ENCODE measurements around the gene CTNNA3. TPM values are rescaled to one million over a fixed set of nuclear protein-coding genes. Genes with fewer than 3 reads are reported as not detected.

The CTNNA3 gene
- total RNA-seq, 1 experiment from 2014 or later: 0.32 TPM

DNA sequence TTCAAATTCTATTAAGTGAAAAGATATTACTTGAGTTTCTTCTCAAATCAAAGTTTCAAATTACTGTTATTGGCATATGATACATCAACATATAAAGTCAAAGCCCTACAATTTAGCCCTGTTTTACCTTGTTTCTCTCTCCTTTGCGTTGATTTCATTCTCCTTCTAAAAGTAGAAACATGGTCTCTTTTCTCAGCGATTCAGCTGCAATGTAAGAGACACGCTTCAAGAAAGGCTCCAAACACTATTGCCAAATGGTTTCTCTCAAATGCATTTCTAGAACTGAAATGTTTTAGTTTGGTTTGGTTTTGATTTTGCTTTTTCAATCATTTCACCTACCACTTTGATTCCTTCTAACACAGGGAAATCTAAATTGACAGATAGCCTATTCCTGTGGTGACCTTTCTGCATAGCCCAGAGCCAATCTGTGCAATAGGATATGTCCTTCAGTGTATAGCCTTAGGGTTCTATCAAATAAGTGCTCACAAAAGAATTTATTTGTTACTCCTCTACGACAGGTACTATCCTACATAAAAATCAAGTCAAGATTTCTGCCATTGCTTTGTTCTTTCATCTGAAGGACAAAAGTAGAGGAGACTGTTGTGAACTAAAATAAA lies 47.3 kb downstream of the CTNNA3 start:
- Histone ChIP-seq H2AFZ (ENCODE audit: low read depth, low read length, poor library complexity, severe bottlenecking) (peak overlapping the region; percentile 10), H3K27ac (ENCODE audit: low read depth, low read length) (no peak overlapping the region), H3K27me3 (ENCODE audit: insufficient read depth, low read length) (no peaks in the 10 kb centered on the region), H3K36me3 (ENCODE audit: control insufficient read depth in 1 of 2, insufficient read depth in 2 of 2, low read length in 2 of 2) (no peaks in the 10 kb centered on the region), H3K4me3 (replicated peaks in 1 of 2; ENCODE audit: low read depth in 1 of 2, low read length in 2 of 2) (no peak overlapping the region), H3K9me2 (ENCODE audit: insufficient read depth) (no peaks in the 10 kb centered on the region), H3K79me2 (ENCODE audit: insufficient read depth, low read length) (no peaks in the 10 kb centered on the region), H4K20me1 (ENCODE audit: insufficient read depth) (no peaks in the 10 kb centered on the region), H3K9me3 (ENCODE audit: control insufficient read depth in 1 of 2, insufficient read depth in 1 of 2, low read depth in 1 of 2, low read length in 2 of 2) (no peaks in the 10 kb centered on the region), H3K9ac (ENCODE audit: low read length) (no peak overlapping the region), H3K4me1 (ENCODE audit: control insufficient read depth in 1 of 2, insufficient read depth in 2 of 2, low read length in 2 of 2) (no peaks in the 10 kb centered on the region), H3K4me2 (ENCODE audit: low read length) (no peak overlapping the region)
- TF ChIP-seq TCF7L2 (IDR thresholded peaks at IDR 0.05; ENCODE audit: borderline replicate concordance, extremely low read depth, insufficient read depth, insufficient read length) (no peak), ATF3 (IDR thresholded peaks at IDR 0.05) (no peak), SIN3A (IDR thresholded peaks at IDR 0.05; ENCODE audit: low read depth) (no peak), SRF (IDR thresholded peaks at IDR 0.05; ENCODE audit: low read depth) (no peak), POLR2A (IDR thresholded peaks at IDR 0.05; ENCODE audit: borderline replicate concordance, extremely low read depth, insufficient read depth, insufficient read length) (no peak), ZFX (IDR thresholded peaks at IDR 0.05) (no peak)
- intact Hi-C loops (cut with micrococcal nuclease): no loop called here
- CTCF ChIA-PET: no interaction called here
- no TSS peak for BruUV-seq (replicated peaks)
- RAD21 ChIA-PET (ENCODE audit: low non-redundant PET in 1 of 2, low total read pairs in 2 of 2, uncharacterized antibody in 2 of 2, unreplicated experiment in 2 of 2): no interaction called here
- DNase-seq (ENCODE audit: low read depth, low spot score) (no peak), ATAC-seq (no peak)
- POLR2A ChIA-PET: no interaction called here

DNA sequence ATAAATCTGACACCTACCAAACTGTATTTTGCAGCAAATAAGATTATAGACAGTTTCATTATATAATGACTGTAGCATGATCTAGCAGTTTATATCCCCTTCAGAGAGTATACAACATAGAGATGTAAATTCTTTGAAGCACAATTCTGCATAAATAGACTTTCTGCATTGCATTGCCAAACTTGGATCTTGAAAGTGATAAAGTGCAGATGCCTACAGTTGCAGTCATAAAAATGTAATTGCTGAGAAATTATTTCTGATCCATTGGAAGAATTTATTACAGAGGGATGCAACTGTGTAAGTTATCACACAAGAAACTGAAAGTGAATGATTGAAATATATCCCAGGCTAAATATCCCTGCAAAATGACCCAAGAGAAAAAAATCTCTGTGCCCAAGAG lies 65.1 kb downstream of the CTNNA3 start:
- no TSS peak for BruUV-seq (replicated peaks)
- no peak for ATAC-seq
- CTCF ChIA-PET: no interaction called here
- TF ChIP-seq JUND (IDR thresholded peaks at IDR 0.05) (no peak), SRF (IDR thresholded peaks at IDR 0.05; ENCODE audit: low read depth) (no peak), EZH2phosphoT487 (IDR thresholded peaks at IDR 0.05; ENCODE audit: borderline replicate concordance) (no peak), YY1 (IDR thresholded peaks at IDR 0.05; ENCODE audit: extremely low read depth, insufficient replicate concordance, low read depth, low read length) (no peak), EZH2 (IDR thresholded peaks at IDR 0.05) (no peak), FOSL1 (IDR thresholded peaks at IDR 0.05; ENCODE audit: low read depth) (no peak), ELF1 (IDR thresholded peaks at IDR 0.05; ENCODE audit: borderline replicate concordance, low read depth) (no peak), EGR1 (IDR thresholded peaks at IDR 0.05; ENCODE audit: low read depth) (no peak), RAD21 (IDR thresholded peaks at IDR 0.05; ENCODE audit: low read depth) (no peak)
- TF ChIP-seq, protein P1, sequence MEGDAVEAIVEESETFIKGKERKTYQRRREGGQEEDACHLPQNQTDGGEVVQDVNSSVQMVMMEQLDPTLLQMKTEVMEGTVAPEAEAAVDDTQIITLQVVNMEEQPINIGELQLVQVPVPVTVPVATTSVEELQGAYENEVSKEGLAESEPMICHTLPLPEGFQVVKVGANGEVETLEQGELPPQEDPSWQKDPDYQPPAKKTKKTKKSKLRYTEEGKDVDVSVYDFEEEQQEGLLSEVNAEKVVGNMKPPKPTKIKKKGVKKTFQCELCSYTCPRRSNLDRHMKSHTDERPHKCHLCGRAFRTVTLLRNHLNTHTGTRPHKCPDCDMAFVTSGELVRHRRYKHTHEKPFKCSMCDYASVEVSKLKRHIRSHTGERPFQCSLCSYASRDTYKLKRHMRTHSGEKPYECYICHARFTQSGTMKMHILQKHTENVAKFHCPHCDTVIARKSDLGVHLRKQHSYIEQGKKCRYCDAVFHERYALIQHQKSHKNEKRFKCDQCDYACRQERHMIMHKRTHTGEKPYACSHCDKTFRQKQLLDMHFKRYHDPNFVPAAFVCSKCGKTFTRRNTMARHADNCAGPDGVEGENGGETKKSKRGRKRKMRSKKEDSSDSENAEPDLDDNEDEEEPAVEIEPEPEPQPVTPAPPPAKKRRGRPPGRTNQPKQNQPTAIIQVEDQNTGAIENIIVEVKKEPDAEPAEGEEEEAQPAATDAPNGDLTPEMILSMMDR (IDR thresholded peaks at IDR 0.05 in 2 of 3, conservative IDR thresholded peaks at IDR 0.05 in 1 of 3; ENCODE audit: borderline replicate concordance in 1 of 3, insufficient read depth in 1 of 3, low read depth in 2 of 3, low read length in 2 of 3): no peak
- TF ChIP-seq, protein P2, sequence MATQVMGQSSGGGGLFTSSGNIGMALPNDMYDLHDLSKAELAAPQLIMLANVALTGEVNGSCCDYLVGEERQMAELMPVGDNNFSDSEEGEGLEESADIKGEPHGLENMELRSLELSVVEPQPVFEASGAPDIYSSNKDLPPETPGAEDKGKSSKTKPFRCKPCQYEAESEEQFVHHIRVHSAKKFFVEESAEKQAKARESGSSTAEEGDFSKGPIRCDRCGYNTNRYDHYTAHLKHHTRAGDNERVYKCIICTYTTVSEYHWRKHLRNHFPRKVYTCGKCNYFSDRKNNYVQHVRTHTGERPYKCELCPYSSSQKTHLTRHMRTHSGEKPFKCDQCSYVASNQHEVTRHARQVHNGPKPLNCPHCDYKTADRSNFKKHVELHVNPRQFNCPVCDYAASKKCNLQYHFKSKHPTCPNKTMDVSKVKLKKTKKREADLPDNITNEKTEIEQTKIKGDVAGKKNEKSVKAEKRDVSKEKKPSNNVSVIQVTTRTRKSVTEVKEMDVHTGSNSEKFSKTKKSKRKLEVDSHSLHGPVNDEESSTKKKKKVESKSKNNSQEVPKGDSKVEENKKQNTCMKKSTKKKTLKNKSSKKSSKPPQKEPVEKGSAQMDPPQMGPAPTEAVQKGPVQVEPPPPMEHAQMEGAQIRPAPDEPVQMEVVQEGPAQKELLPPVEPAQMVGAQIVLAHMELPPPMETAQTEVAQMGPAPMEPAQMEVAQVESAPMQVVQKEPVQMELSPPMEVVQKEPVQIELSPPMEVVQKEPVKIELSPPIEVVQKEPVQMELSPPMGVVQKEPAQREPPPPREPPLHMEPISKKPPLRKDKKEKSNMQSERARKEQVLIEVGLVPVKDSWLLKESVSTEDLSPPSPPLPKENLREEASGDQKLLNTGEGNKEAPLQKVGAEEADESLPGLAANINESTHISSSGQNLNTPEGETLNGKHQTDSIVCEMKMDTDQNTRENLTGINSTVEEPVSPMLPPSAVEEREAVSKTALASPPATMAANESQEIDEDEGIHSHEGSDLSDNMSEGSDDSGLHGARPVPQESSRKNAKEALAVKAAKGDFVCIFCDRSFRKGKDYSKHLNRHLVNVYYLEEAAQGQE (IDR thresholded peaks at IDR 0.05; ENCODE audit: low read depth): no peak
- TF ChIP-seq, protein P3, sequence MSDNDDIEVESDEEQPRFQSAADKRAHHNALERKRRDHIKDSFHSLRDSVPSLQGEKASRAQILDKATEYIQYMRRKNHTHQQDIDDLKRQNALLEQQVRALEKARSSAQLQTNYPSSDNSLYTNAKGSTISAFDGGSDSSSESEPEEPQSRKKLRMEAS (IDR thresholded peaks at IDR 0.05): no peak

More for the DNA sequence above, 65.1 kb downstream of the CTNNA3 start:
- no peak for DNase-seq (ENCODE audit: low read depth, low spot score)
- ChIA-PET POLR2A (no interaction called here), RAD21 (ENCODE audit: low non-redundant PET in 1 of 2, low total read pairs in 2 of 2, uncharacterized antibody in 2 of 2, unreplicated experiment in 2 of 2) (no interaction called here)
- no peak overlapping the region for H3K4me3 ChIP-seq (replicated peaks in 1 of 2; ENCODE audit: low read depth in 1 of 2, low read length in 2 of 2)
- H3K79me2 ChIP-seq (ENCODE audit: insufficient read depth, low read length): no peaks in the 10 kb centered on the region
- H3K9me3 ChIP-seq (ENCODE audit: control insufficient read depth in 1 of 2, insufficient read depth in 1 of 2, low read depth in 1 of 2, low read length in 2 of 2): no peaks in the 10 kb centered on the region
- no peaks in the 10 kb centered on the region for H3K9me2 ChIP-seq (ENCODE audit: insufficient read depth)
- peaks cover 5 to 10% of the 10 kb centered on the region in 2 experiments; a peak in 2 of 4 replicates for H3K4me1 ChIP-seq (ENCODE audit: control insufficient read depth in 1 of 2, insufficient read depth in 2 of 2, low read length in 2 of 2)
- intact Hi-C loops (cut with micrococcal nuclease): no loop called here
- H3K27me3 ChIP-seq (ENCODE audit: insufficient read depth, low read length): no peaks in the 10 kb centered on the region
- H2AFZ ChIP-seq (ENCODE audit: low read depth, low read length, poor library complexity, severe bottlenecking): no peak overlapping the region
- H4K20me1 ChIP-seq (ENCODE audit: insufficient read depth): no peaks in the 10 kb centered on the region
- H3K9ac ChIP-seq (ENCODE audit: low read length): no peak overlapping the region
- H3K36me3 ChIP-seq (ENCODE audit: control insufficient read depth in 1 of 2, insufficient read depth in 2 of 2, low read length in 2 of 2): no peaks in the 10 kb centered on the region
- H3K4me2 ChIP-seq (ENCODE audit: low read length): no peak overlapping the region
- H3K27ac ChIP-seq (ENCODE audit: low read depth, low read length): no peak overlapping the region
